Breast epithelium (tissue), 4 donors: ENCODE measurements around the gene PLCL2. TPM values are rescaled to one million over a fixed set of nuclear protein-coding genes. Genes with fewer than 3 reads are reported as not detected.

Experiments used
- DNase-seq, 2 donors: peaks; one replicate each; pipeline ENCODE4 v3.0.0-alpha.2; 2019; ENCODE audit warnings: low spot score in 2 of 2
- H3K27ac ChIP-seq, 2 donors: fragments of 200-600 bp; sonication (generic) in 1 of 2; one replicate each; pipeline ENCODE4 v1.5.1; 2016 to 2019; ENCODE audit warnings: mild to moderate bottlenecking in 1 of 2
- H3K27me3 ChIP-seq, 2 donors: fragments of 200-600 bp; sonication (generic) in 1 of 2; one replicate each; pipeline versions ENCODE4 v1.5.1 to v1.6.0; 2017 to 2019; ENCODE audit warnings: control low read depth in 1 of 2, mild to moderate bottlenecking in 1 of 2
- H3K36me3 ChIP-seq: fragments of 200-600 bp; one replicate; pipeline ENCODE4 v1.5.1; 2019
- H3K4me1 ChIP-seq, 2 donors: fragments of 200-600 bp; sonication (generic); one replicate each; pipeline ENCODE4 v1.5.1; 2016 to 2019; ENCODE audit warnings: control low read depth in 1 of 2
- H3K4me3 ChIP-seq, 3 donors: fragments of 200-600 bp; sonication (generic); 1 replicate in 2 of 3; 2 replicates in 1 of 3; pipeline ENCODE4 v1.5.1; 2016 to 2019; ENCODE audit warnings: mild to moderate bottlenecking in 3 of 3, moderate library complexity in 2 of 3
- H3K9me3 ChIP-seq, 2 donors: fragments of 200-600 bp; sonication (generic) in 1 of 2; one replicate each; pipeline ENCODE4 v1.5.1; 2016 to 2019; ENCODE audit warnings: control low read depth in 1 of 2
- CTCF ChIP-seq, 3 donors: fragments of 450-650 bp; IDR thresholded peaks; one replicate each; pipeline ENCODE4 v1.5.1; 2016 to 2017; ENCODE audit warnings: antibody characterized with exemption in 3 of 3, mild to moderate bottlenecking in 3 of 3, moderate library complexity in 3 of 3
- POLR2A ChIP-seq: fragments of 450-650 bp; IDR thresholded peaks from one replicate; pipeline ENCODE4 v1.6.1; 2016; ENCODE audit warnings: antibody characterized with exemption, mild to moderate bottlenecking, moderate library complexity
- POLR2AphosphoS5 ChIP-seq, 3 donors: sonication (generic); formaldehyde crosslinking; IDR thresholded peaks; one replicate each; pipeline ENCODE4 v1.6.1; 2017; ENCODE audit warnings: antibody characterized with exemption in 3 of 3
- intact Hi-C: fragments of 100-400 bp; cut with DNase I; formaldehyde crosslinking; loops from one replicate; pipeline ENCODE4 v1.15.1; 2023; ENCODE audit warnings: low total_unique reads
- total RNA-seq, 3 donors: library from RNA; depleted of rRNA; stranded (reverse); fragments of >200 nt; gene quantifications; one replicate each; pipeline ENCODE4 v1.1.0, GENCODE V29; 2016

Gene PLCL2
- total RNA-seq, 3 donors from 2014 or later, result 7.8 to 21.9 (median 17.0) TPM

GRCh38 chr3:16842272-16843270 lies 42.2 kb upstream of the PLCL2 start:
- no peaks in the 10 kb centered on the region for H3K9me3 ChIP-seq
- DNase-seq, result no peak
- no peak for TF ChIP-seq POLR2A
- no peak for TF ChIP-seq POLR2AphosphoS5 (IDR thresholded peaks at IDR 0.05)
- no peak for TF ChIP-seq CTCF (IDR thresholded peaks at IDR 0.05)
- H3K27ac ChIP-seq, result no peak overlapping the region
- no peaks in the 10 kb centered on the region for H3K4me1 ChIP-seq
- H3K4me3 ChIP-seq, result no peak overlapping the region
- no peaks in the 10 kb centered on the region for H3K27me3 ChIP-seq
- H3K36me3 ChIP-seq, result no peaks in the 10 kb centered on the region
- intact Hi-C loops, result no loop called here

- H3K36me3 ChIP-seq, result no peaks in the 10 kb centered on the region
- H3K4me3 ChIP-seq, result no peak overlapping the region
- TF ChIP-seq CTCF (IDR thresholded peaks at IDR 0.05) (no peak), POLR2AphosphoS5 (IDR thresholded peaks at IDR 0.05) (no peak), POLR2A (no peak)
- no peaks in the 10 kb centered on the region for H3K9me3 ChIP-seq
- no peak overlapping the region for H3K27ac ChIP-seq
- intact Hi-C loops, result no loop called here
- no peak for DNase-seq
- H3K27me3 ChIP-seq, result no peaks in the 10 kb centered on the region
- H3K4me1 ChIP-seq, result no peaks in the 10 kb centered on the region
Measured at GRCh38 chr3:16844222-16844621, 40.5 kb upstream of the PLCL2 start.

- no peak overlapping the region for H3K4me3 ChIP-seq
- no peaks in the 10 kb centered on the region for H3K9me3 ChIP-seq
- H3K27me3 ChIP-seq, result no peaks in the 10 kb centered on the region
- no peaks in the 10 kb centered on the region for H3K4me1 ChIP-seq
- intact Hi-C loops, result no loop called here
- TF ChIP-seq POLR2AphosphoS5 (IDR thresholded peaks at IDR 0.05), result no peak
- TF ChIP-seq POLR2A, result no peak
- no peak for TF ChIP-seq CTCF (IDR thresholded peaks at IDR 0.05)
- no peaks in the 10 kb centered on the region for H3K36me3 ChIP-seq
- no peak overlapping the region for H3K27ac ChIP-seq
- DNase-seq, result no peak
Measured at GRCh38 chr3:16844791-16845190, 40.0 kb upstream of the PLCL2 start.

GRCh38 chr3:16846373-16847080 lies 38.2 kb upstream of the PLCL2 start:
- TF ChIP-seq POLR2A (no peak), POLR2AphosphoS5 (IDR thresholded peaks at IDR 0.05) (no peak), CTCF (IDR thresholded peaks at IDR 0.05) (no peak)
- H3K27ac ChIP-seq, result no peak overlapping the region
- H3K36me3 ChIP-seq, result no peaks in the 10 kb centered on the region
- no peaks in the 10 kb centered on the region for H3K4me1 ChIP-seq
- no peak overlapping the region for H3K4me3 ChIP-seq
- no peak for DNase-seq
- no peaks in the 10 kb centered on the region for H3K9me3 ChIP-seq
- no peaks in the 10 kb centered on the region for H3K27me3 ChIP-seq
- intact Hi-C loops, result no loop called here

- no peak overlapping the region for H3K27ac ChIP-seq
- TF ChIP-seq CTCF (IDR thresholded peaks at IDR 0.05) (no peak), POLR2AphosphoS5 (IDR thresholded peaks at IDR 0.05) (no peak)
- intact Hi-C loops, result no loop called here
Measured at GRCh38 chr3:16848007-16848406, 36.7 kb upstream of the PLCL2 start.

More at GRCh38 chr3:16848007-16848406, 36.7 kb upstream of the PLCL2 start:
- Histone ChIP-seq H3K4me1 (no peaks in the 10 kb centered on the region), H3K4me3 (no peak overlapping the region), H3K9me3 (no peaks in the 10 kb centered on the region), H3K36me3 (no peaks in the 10 kb centered on the region), H3K27me3 (no peaks in the 10 kb centered on the region)
- DNase-seq, result no peak
